ENCODE data around the gene POU3F2. TPM values are rescaled to one million over a fixed set of nuclear protein-coding genes. Genes with fewer than 3 reads are reported as not detected.
A peak's percentile ranks its signal among the peaks of the same experiment; 100 is the strongest.

The POU3F2 gene
- polyA plus RNA-seq, 1 of the 3 experiments (the other 2 are of a cell fraction): 1.0 TPM

- no peak for TF ChIP-seq FOXJ3 (CRISPR knock-in tag; IDR thresholded peaks at IDR 0.05)
- TF ChIP-seq SIN3A (IDR thresholded peaks at IDR 0.05; ENCODE audit: borderline replicate concordance, low read depth, low read length): no peak
- no peak for TF ChIP-seq NFIC (IDR thresholded peaks at IDR 0.05; ENCODE audit: borderline replicate concordance)
- TF ChIP-seq RXRA (IDR thresholded peaks at IDR 0.05; ENCODE audit: borderline replicate concordance, low read depth): no peak
- TF ChIP-seq ELF1 (IDR thresholded peaks at IDR 0.05): no peak
- TF ChIP-seq ZBTB33 (IDR thresholded peaks at IDR 0.05; ENCODE audit: borderline replicate concordance, low read depth): no peak
- no peak for TF ChIP-seq CHD2 (IDR thresholded peaks at IDR 0.05; ENCODE audit: low read length, partially characterized antibody)
- TF ChIP-seq, protein P1, sequence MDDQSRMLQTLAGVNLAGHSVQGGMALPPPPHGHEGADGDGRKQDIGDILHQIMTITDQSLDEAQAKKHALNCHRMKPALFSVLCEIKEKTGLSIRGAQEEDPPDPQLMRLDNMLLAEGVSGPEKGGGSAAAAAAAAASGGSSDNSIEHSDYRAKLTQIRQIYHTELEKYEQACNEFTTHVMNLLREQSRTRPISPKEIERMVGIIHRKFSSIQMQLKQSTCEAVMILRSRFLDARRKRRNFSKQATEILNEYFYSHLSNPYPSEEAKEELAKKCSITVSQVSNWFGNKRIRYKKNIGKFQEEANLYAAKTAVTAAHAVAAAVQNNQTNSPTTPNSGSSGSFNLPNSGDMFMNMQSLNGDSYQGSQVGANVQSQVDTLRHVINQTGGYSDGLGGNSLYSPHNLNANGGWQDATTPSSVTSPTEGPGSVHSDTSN (IDR thresholded peaks at IDR 0.05): no peak
- no peak for TF ChIP-seq MXI1 (IDR thresholded peaks at IDR 0.05; ENCODE audit: low read depth, low read length)
- no peak for TF ChIP-seq EZH2phosphoT487 (IDR thresholded peaks at IDR 0.05; ENCODE audit: borderline replicate concordance, low read depth)
- TF ChIP-seq EP300 (IDR thresholded peaks at IDR 0.05; ENCODE audit: borderline replicate concordance in 1 of 2, low read depth in 1 of 2, low read length in 1 of 2): no peak
Observed at GRCh38 chr6:98844244-98845210, 10.2 kb downstream of the POU3F2 start (continued).

GRCh38 chr6:98845211-98846020 lies 11.0 kb downstream of the POU3F2 start:
- Histone ChIP-seq H3K4me2 (peak overlapping the region; percentile 94), H3K9me2 (no peaks in the 10 kb centered on the region), H3K27ac (ENCODE audit: low read depth in 2 of 2, low read length in 1 of 2) (peak overlapping the region; percentile 47 to 53; a peak in 2 of 4 replicates), H3K9ac (peak overlapping the region; percentile 58; the same call in 1 of the 2 replicates), H4K20me1 (ENCODE audit: insufficient read depth) (no peaks in the 10 kb centered on the region), H3K36me3 (replicated peaks in 1 of 2; ENCODE audit: control insufficient read depth in 1 of 2, insufficient read depth in 2 of 2, low read length in 1 of 2) (no peaks in the 10 kb centered on the region), H3K4me3 (ENCODE audit: low read depth in 2 of 2, low read length in 1 of 2) (peak overlapping the region; percentile 66 to 78), H2AFZ (ENCODE audit: low read depth) (peak overlapping the region; percentile 96), H3K4me1 (ENCODE audit: control insufficient read depth in 1 of 2, insufficient read depth in 2 of 2, low read depth in 1 of 2, low read length in 1 of 2) (peaks cover 0 to 5% of the 10 kb centered on the region in 2 experiments; a peak in 1 of 4 replicates), H3K79me2 (ENCODE audit: insufficient read depth) (no peaks in the 10 kb centered on the region), H3F3A (replicated peaks; ENCODE audit: insufficient read depth) (no peaks in the 10 kb centered on the region), H3K9me3 (no peaks in the 10 kb centered on the region), H3K27me3 (ENCODE audit: insufficient read depth) (no peaks in the 10 kb centered on the region)
- WGBS (ENCODE audit: low lambda C conversion rate): under 1% methylated on average over 31 of the region's 50 CpGs
- CTCF ChIA-PET: interaction anchor here (0.6 to 2.2 kb wide), 30 partner anchors 8 to 1656 kb away, joined by 3 to 9 read pairs (median 4); partner anchors contain the start of genes FBXL4 and POU3F2
- POLR2A ChIA-PET: no interaction called here
- DNase-seq: peak; percentile 89
- TF ChIP-seq GATA2 (CRISPR knock-in tag; IDR thresholded peaks at IDR 0.05) (no peak), TCF12 (IDR thresholded peaks at IDR 0.05) (peak; percentile 38; the same call in 1 of the 2 replicates), SMC3 (IDR thresholded peaks at IDR 0.05; ENCODE audit: low read depth, low read length) (peak; percentile 91), CHD2 (IDR thresholded peaks at IDR 0.05; ENCODE audit: low read length, partially characterized antibody) (peak; percentile 48), MEF2A (IDR thresholded peaks at IDR 0.05; ENCODE audit: borderline replicate concordance, low read depth) (no peak), FOXM1 (IDR thresholded peaks at IDR 0.05; ENCODE audit: low read depth) (no peak), CTCF (IDR thresholded peaks at IDR 0.05) (peak; percentile 94), RAD21 (IDR thresholded peaks at IDR 0.05; ENCODE audit: low read length) (peak; percentile 97), FOSL2 (IDR thresholded peaks at IDR 0.05; ENCODE audit: borderline replicate concordance, low read depth) (no peak), POLR2AphosphoS5 (IDR thresholded peaks at IDR 0.05; ENCODE audit: low read depth, low read length) (no peak; the same call in 1 of the 2 replicates), RFX5 (IDR thresholded peaks at IDR 0.05; ENCODE audit: low read length) (no peak), RXRA (IDR thresholded peaks at IDR 0.05; ENCODE audit: borderline replicate concordance, low read depth) (no peak), MAX (IDR thresholded peaks at IDR 0.05; ENCODE audit: low read depth) (peak; percentile 72)
- TF ChIP-seq, protein P2, sequence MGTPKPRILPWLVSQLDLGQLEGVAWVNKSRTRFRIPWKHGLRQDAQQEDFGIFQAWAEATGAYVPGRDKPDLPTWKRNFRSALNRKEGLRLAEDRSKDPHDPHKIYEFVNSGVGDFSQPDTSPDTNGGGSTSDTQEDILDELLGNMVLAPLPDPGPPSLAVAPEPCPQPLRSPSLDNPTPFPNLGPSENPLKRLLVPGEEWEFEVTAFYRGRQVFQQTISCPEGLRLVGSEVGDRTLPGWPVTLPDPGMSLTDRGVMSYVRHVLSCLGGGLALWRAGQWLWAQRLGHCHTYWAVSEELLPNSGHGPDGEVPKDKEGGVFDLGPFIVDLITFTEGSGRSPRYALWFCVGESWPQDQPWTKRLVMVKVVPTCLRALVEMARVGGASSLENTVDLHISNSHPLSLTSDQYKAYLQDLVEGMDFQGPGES (IDR thresholded peaks at IDR 0.05; ENCODE audit: low read depth, low read length): no peak
